Fibroblast of skin of left biceps (primary cell): ENCODE results near the gene KSR2.

Source experiments
- DNase-seq, 2 experiments: peaks; one replicate each; pipeline ENCODE4 v3.0.0-alpha.2; 2013; ENCODE audit warnings: low read depth in 2 of 2

The KSR2 gene

GRCh38 chr12:117498880-117499279, 469.9 kb downstream of the KSR2 start:
- no peak for DNase-seq

- no peak for DNase-seq
These were observed 470.5 kb downstream of the KSR2 start for GRCh38 chr12:117498256-117498655.

GRCh38 chr12:117497407-117497806, 471.4 kb downstream of the KSR2 start:
- DNase-seq = no peak

GRCh38 chr12:117494833-117495655, 473.7 kb downstream of the KSR2 start:
- no peak for DNase-seq

DNA sequence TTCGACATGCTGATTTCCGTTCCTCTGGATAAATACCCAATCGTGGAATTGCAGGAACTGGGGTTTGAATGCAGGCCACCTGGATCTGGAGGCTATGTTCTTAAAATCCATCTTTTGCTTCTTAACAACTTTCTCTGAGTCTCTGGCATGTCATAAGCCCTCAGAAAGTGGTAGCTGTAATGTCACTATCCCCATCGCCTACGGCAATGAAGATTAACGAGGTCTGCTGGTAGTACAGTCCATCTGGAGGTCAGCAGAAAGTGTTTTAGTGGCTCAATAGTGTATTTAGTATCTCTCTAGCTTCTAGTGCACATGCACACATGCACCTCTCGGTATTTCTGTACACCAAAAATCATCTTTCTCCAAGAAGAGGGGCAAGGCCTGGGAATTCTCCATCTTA, 477.1 kb downstream of the KSR2 start:
- DNase-seq = no peak

- DNase-seq = no peak
These were observed 478.7 kb downstream of the KSR2 start for GRCh38 chr12:117490130-117490529.

DNA sequence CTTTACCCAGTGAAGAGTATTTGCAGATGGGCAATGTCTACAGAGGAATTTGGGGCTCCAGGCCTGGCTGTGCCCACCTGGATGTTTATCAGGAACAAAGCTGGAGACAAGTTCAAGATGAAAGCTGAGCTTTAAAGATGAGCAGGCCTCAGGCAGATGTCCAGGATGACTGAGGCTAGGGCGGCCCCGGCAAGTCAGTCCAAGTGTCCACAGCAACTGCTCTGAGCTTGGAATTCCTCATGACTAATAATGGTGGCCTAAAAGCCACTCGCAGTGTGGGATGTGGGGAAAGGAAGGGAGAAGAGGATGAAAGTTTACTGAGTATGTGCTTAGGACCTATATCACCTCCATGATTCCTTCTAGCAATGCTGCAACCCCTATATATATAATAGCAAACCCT, 479.1 kb downstream of the KSR2 start:
- no peak for DNase-seq

DNA sequence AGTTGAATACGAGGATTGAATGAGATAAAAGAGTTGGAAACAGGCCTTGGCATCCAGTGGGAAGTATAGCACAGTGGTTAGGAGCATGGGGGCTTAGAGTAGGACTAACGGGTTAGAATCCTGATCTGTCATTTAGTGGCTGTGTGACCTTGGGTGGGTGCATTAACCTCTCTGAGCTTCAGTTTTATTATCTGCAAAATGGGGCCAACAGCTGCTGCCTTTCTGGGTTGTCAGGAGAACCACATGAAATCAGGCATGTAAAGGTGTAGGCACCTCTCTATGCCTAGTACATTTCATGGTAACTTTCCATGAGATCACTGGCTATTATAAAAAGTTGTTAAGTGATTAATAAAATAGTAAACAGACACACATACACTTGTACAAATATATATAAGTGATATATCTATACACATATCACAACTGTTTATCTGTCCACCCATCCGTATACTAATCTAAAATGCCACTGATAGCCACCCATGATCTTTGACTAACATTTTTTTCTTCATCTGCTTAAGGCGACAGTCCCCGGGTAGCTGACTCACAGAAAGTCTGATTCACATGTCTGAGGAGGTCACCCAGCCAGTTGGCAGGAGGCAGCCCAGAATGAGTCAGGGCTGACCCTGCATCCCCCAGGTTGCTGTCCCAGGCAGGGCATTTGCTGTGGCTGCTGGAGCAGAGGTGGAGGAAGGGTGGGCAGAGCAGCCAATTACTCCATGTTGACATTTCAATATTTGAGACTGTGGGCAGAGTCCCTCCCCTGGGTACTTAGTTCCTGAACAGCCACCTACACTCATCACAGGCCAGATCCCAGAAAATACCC, 481.7 kb downstream of the KSR2 start:
- DNase-seq = no peak

DNA sequence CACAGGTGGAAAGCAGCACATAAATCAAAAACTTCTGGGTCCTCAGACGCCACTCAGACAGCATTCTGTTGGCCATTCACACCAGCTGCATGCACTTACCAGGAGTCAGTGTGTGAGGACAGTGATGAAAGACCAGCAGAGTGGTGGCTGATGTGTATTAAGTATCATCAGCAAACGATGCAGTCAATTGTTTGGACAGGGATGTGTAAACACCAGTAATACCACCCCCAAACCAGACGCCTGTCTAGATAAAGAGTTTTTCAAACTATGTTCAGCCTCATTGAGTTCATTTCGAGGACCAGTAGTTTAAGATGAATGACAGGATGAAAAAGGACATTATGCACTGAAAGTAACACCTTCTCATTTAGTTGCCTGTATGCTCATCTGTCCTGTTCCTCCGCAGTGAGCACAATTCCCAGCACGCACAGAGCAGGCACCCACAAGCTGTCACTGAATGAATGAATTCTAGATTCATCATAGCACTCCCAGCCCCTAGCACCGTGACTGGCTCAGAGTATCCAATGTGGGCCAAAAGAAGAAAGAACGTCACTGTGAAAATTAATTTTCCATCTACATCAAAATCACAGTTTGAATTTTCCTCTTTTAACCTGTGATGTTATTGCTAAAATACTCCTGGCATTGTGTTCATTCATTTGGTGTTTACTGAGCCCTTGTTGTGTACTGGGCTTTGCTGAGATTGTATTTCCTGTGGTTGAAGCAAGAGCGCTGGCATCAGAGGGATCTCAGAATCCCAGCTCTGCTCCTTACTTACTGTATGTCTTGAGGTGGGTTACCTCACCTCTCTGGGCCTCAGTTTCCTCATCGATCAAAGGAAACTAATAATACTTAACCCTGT, 482.6 kb downstream of the KSR2 start:
- no peak for DNase-seq

DNA sequence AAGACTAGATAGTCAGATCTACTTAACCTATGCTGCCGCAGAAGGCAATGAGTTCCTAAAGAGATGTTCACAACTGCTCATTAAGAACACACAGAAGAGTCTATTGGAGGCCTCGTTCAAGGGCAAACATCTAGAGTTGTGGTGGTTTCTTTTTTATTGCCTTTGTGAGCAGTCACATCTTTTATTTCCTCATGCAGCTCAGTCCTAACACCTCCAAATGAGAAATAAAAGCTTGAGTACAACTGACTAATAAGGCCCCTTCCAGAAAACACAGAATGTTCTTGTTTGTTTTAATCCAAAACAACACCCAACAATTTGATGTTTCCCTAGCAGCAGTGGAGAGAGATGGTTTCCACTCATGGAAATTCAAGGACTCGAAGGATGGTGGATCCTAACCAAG, 483.9 kb downstream of the KSR2 start:
- DNase-seq = no peak

DNA sequence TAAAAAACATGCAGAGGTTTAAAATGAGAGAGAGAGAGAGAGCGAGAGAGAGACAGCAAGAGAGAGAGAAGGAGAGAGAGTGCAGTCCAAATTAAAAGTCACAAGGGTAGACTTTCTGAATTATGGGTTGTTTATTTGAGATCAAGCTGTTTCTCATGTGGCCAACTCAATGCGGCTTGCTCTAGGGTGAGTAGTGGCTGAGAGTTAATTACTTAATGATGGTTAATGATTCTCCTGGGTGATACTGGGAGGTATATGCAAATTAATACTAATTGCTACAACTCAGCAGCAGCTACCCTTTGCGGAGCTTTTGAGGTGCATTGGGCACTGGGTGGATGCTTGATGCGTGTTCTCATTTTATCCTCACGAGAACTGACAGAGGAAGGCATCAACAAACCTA, 485.3 kb downstream of the KSR2 start:
- no peak for DNase-seq

GRCh38 chr12:117481470-117481869, 487.3 kb downstream of the KSR2 start:
- no peak for DNase-seq

- DNase-seq = no peak
These were observed 492.4 kb downstream of the KSR2 start for GRCh38 chr12:117476341-117476740.

DNA sequence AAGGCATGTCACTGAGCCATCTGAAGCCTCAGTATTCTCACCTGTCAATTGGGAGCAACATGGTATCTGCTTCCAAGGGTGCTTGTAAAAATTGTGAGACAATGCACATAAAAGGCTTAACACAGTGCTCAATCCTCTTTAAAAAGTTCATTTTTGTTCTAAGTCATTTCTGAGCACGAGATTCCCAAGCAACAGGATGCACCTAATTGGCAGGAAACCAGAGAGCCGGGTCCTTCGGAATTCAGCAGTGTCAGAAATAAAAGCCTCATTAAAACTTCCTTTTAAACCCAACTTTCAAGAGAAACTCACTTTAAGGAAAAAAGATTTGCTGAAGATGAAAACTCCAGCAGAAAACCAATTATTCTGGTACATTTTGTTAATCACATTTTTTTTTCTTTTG, 494.9 kb downstream of the KSR2 start:
- DNase-seq = no peak

- no peak for DNase-seq
These were observed 495.8 kb downstream of the KSR2 start for GRCh38 chr12:117472983-117473382.

DNA sequence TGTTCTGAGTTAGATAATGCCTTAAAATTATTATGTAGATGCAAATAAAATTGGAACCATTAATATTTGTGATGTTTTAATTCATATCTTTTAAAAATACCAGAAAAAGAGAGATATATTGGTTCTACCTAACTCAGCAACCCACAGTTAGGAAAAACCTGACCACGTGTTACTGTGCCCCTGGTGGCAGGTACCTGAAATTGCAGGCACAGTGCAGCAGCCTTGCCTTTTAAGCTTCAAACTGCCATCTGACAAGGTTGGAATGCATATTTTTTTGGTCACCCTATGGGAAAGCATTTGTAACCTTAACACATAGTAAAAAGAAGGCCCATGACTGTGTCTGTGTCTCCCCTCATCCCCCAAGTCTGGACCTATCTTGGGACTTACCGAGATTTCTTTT, 498.0 kb downstream of the KSR2 start:
- DNase-seq = no peak

DNA sequence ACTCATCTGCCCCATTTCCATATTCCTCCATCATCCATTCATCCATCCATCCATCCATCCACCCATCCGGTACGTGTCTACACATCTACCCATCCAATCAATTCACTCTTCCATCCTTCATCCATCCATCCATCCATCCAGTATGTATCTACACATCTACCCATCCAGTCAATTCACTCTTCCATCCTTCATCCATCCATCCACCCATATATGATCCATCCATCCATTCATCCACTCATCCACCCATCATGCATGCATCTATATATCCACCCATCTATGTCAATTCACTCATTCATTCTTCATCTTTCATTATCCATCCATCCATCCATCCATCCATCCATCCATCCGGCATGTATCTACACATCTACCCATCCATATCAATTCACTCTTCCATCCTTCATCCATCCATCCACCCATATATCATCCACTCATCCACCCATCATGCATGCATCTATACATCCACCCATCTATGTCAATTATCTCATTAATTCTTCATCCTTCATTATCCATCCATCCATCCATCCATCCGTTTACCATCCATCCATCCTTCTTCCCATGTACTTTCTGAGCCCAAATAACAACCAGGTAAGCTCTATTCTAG, 498.8 kb downstream of the KSR2 start:
- no peak for DNase-seq

DNA sequence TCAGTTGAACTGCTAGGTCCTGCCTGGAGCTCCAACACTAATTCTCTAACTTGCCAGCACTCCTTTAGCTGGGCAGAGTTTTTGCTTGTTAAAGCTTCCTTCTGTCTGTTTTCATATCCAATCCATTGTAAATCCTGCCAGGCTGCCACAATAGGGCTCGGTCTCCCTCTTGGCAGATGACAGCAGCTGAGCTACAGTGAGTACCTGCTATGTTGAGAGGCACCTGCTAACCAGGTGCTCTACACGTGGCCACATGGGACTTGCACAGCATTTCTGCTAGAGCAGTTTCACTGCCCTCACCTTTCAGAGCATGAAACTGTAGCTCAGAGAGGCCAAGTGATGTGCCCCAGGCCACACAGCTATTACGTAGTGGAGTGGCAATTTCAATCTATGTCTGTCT, 500.8 kb downstream of the KSR2 start:
- no peak for DNase-seq

DNA sequence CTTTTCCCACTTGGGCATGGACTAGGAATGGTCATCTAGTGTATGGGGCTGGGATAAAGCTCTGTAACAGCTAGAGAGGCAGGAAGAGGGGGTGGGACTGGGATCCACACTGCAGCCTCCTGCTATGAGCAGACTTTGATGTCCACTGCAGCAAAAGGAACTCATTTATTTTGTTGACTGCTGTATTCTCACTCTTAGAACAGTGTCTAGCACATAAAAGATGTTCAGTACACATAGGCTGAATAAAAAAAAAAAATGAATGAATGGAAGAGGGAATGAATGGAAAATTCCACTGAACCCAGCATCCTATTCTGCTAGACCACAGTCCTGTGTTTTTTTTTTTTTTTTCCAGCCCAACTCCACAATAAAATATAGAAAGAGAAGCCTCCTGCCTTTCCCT, 501.2 kb downstream of the KSR2 start:
- DNase-seq = no peak

DNA sequence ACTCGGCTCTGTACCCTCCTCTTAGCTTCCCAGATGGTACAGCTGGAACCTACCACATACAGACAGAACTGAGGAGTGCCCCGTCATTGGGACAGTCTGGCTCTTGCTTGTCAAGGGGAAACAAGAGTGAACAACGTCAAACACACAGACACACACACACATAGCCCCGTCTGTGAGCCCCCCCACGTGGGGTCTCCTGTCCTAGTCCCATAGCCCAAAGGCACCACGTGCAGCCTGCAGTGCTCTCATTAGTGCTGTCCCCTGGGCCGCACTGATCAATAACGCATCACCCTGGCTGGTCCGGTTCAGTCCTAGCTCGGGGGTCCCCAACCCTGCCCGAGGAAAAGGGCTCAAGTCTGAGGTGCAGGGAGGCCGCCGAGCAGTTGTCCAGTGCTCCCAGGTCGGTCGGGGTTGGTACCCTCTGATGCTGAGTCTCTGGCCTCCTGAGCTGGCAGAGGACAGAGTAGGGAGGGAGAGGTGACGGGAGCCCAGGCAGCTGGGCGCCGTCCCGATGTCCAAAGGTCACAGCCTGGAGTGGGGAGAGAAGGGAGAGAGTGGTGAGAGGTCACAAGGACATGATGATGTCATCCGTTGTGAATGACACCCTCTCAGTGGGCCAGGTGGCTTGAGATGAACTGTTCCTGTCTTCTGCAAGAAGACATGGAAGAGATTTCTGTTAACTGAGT, 502.0 kb downstream of the KSR2 start:
- no peak for DNase-seq

DNA sequence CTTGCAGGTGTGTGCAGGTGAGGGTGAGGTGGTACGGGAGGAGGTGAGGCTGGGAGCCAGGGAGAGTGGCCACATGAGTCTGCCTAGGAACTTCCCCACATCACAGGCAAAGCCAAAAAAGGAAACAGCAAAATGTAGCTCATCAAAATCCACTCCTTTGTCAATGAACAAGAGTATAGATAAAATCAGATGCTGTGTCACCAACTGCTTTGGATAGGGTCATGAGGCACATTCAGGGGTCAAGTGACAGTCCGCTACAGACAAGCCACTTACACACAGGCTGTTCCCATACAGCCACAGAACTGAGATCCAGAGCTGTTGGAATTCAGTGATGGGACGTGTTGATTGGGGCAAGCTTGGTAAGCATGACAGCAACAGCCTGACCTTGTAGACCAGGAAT, 507.1 kb downstream of the KSR2 start:
- no peak for DNase-seq
